HL-60 (cell line): ENCODE measurements around the gene TMEM120B.

Experiments
- POLR2AphosphoS5 ChIP-seq: IDR thresholded peaks from 2 replicates; pipeline ENCODE4 v1.6.1; 2012; ENCODE audit warnings: low read depth
- SPI1 ChIP-seq: IDR thresholded peaks from 2 replicates; pipeline ENCODE4 v1.6.1; 2012; ENCODE audit warnings: low read depth, mild to moderate bottlenecking, borderline replicate concordance
- TF ChIP-seq, protein P1 (sequence below): IDR thresholded peaks from one replicate; pipeline ENCODE4 v1.5.1; 2011; ENCODE audit warnings: low read length, control low read depth, inconsistent platforms; ENCODE audit not compliant: insufficient read depth
- TF ChIP-seq, protein P2 (sequence below): IDR thresholded peaks from 2 replicates; pipeline ENCODE4 v1.6.1; 2012; ENCODE audit warnings: low read depth; ENCODE audit not compliant: insufficient replicate concordance

DNA sequence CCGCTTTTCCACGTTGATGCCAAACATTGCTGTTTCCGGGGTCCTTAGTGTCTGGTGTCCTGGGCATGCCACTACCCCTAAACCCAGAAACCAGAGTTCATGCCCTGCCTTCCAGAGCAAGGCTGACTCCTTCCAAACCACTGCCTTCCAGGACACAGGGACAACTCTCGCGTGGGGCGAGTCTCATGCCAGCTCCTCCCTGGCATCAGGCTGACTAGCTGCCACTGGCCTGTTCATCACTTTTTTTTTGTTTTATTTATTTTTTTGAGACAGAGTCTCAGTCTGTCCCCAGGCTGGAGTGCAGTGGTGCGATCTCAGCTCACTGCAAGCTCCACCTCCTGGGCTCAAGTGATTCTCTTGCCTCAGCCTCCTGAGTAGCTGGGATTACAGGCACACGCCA, 96.1 kb downstream of the TMEM120B start:
- TF ChIP-seq, protein P1, sequence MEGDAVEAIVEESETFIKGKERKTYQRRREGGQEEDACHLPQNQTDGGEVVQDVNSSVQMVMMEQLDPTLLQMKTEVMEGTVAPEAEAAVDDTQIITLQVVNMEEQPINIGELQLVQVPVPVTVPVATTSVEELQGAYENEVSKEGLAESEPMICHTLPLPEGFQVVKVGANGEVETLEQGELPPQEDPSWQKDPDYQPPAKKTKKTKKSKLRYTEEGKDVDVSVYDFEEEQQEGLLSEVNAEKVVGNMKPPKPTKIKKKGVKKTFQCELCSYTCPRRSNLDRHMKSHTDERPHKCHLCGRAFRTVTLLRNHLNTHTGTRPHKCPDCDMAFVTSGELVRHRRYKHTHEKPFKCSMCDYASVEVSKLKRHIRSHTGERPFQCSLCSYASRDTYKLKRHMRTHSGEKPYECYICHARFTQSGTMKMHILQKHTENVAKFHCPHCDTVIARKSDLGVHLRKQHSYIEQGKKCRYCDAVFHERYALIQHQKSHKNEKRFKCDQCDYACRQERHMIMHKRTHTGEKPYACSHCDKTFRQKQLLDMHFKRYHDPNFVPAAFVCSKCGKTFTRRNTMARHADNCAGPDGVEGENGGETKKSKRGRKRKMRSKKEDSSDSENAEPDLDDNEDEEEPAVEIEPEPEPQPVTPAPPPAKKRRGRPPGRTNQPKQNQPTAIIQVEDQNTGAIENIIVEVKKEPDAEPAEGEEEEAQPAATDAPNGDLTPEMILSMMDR = no peak
- TF ChIP-seq SPI1 (no peak), POLR2AphosphoS5 (no peak)
- TF ChIP-seq, protein P2, sequence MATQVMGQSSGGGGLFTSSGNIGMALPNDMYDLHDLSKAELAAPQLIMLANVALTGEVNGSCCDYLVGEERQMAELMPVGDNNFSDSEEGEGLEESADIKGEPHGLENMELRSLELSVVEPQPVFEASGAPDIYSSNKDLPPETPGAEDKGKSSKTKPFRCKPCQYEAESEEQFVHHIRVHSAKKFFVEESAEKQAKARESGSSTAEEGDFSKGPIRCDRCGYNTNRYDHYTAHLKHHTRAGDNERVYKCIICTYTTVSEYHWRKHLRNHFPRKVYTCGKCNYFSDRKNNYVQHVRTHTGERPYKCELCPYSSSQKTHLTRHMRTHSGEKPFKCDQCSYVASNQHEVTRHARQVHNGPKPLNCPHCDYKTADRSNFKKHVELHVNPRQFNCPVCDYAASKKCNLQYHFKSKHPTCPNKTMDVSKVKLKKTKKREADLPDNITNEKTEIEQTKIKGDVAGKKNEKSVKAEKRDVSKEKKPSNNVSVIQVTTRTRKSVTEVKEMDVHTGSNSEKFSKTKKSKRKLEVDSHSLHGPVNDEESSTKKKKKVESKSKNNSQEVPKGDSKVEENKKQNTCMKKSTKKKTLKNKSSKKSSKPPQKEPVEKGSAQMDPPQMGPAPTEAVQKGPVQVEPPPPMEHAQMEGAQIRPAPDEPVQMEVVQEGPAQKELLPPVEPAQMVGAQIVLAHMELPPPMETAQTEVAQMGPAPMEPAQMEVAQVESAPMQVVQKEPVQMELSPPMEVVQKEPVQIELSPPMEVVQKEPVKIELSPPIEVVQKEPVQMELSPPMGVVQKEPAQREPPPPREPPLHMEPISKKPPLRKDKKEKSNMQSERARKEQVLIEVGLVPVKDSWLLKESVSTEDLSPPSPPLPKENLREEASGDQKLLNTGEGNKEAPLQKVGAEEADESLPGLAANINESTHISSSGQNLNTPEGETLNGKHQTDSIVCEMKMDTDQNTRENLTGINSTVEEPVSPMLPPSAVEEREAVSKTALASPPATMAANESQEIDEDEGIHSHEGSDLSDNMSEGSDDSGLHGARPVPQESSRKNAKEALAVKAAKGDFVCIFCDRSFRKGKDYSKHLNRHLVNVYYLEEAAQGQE = no peak
